SK-N-SH (cell line): ENCODE measurements around the gene RAB10. TPM values are rescaled to one million over a fixed set of nuclear protein-coding genes. Genes with fewer than 3 reads are reported as not detected.
A peak's percentile ranks its signal among the peaks of the same experiment; 100 is the strongest.

Experiments
- CTCF ChIA-PET: fragments of 300-600, 350-600 bp; formaldehyde crosslinking; extraction: SDS; loops from one replicate; lab custom pipeline; 2021; lab: Yijun Ruan, JAX
- POLR2A ChIA-PET: fragments of 350-600 bp; sonication (Branson Sonifier 250); formaldehyde crosslinking; extraction: SDS; loops from one replicate; lab custom pipeline; 2020; ENCODE audit warnings: antibody characterized with exemption, inconsistent platforms; lab: Yijun Ruan, JAX
- DNase-seq: peaks from one replicate; pipeline ENCODE4 v3.0.0; 2012
- H2AFZ ChIP-seq: fragments of 200-600 bp; sonication (generic); 2 replicates; pipeline ENCODE4 v1.8.1; 2016; ENCODE audit warnings: antibody characterized with exemption, mild to moderate bottlenecking, low read depth
- H3F3A ChIP-seq: fragments of 200-600 bp; sonication (generic); replicated peaks from 2 replicates; pipeline ENCODE3; 2016; ENCODE audit warnings: antibody characterized with exemption, mild to moderate bottlenecking; ENCODE audit not compliant: insufficient read depth
- H3K27ac ChIP-seq, 2 experiments: fragments of 200-500 bp in 1 of 2; fragments of 200-600 bp in 1 of 2; sonication (Bioruptor generic) in 1 of 2; sonication (generic), shearing (Covaris generic) in 1 of 2; 2 replicates each; pipeline versions ENCODE4 v1.5.1 to v1.6.1; 2014 to 2016; ENCODE audit warnings: low read depth in 2 of 2, inconsistent platforms in 1 of 2, low read length in 1 of 2, mild to moderate bottlenecking in 1 of 2, mixed read lengths in 1 of 2
- H3K27me3 ChIP-seq: fragments of 200-600 bp; sonication (generic), shearing (Covaris generic); 2 replicates; pipeline ENCODE4 v1.6.1; 2016; ENCODE audit warnings: mixed run types; ENCODE audit not compliant: insufficient read depth
- H3K36me3 ChIP-seq, 2 experiments: fragments of 200-500 bp in 1 of 2; fragments of 200-600 bp in 1 of 2; sonication (Bioruptor generic) in 1 of 2; sonication (generic) in 1 of 2; replicated peaks in 1 of 2; 2 replicates each; pipeline versions ENCODE3 to v1.5.1; 2014 to 2016; ENCODE audit warnings: low read length in 1 of 2, mild to moderate bottlenecking in 1 of 2; ENCODE audit not compliant: insufficient read depth in 2 of 2, control insufficient read depth in 1 of 2
- H3K4me1 ChIP-seq, 2 experiments: fragments of 200-500 bp in 1 of 2; fragments of 200-600 bp in 1 of 2; sonication (Bioruptor generic) in 1 of 2; sonication (generic), shearing (Covaris generic) in 1 of 2; 2 replicates each; pipeline versions ENCODE4 v1.5.1 to v1.6.1; 2014 to 2016; ENCODE audit warnings: low read depth in 1 of 2, low read length in 1 of 2, mixed run types in 1 of 2; ENCODE audit not compliant: insufficient read depth in 2 of 2, control insufficient read depth in 1 of 2
- H3K4me2 ChIP-seq: fragments of 200-600 bp; sonication (generic), shearing (Covaris generic); 2 replicates; pipeline ENCODE4 v1.6.1; 2017; ENCODE audit warnings: mixed run types
- H3K4me3 ChIP-seq, 2 experiments: fragments of 200-500 bp in 1 of 2; fragments of 200-600 bp in 1 of 2; sonication (Bioruptor generic) in 1 of 2; sonication (generic), shearing (Covaris generic) in 1 of 2; 2 replicates each; pipeline versions ENCODE4 v1.5.1 to v1.8.1; 2014 to 2016; ENCODE audit warnings: low read depth in 2 of 2, inconsistent platforms in 1 of 2, low read length in 1 of 2, mild to moderate bottlenecking in 1 of 2, mixed read lengths in 1 of 2, moderate library complexity in 1 of 2
- H3K79me2 ChIP-seq: fragments of 200-600 bp; sonication (generic); 2 replicates; pipeline ENCODE4 v1.8.1; 2017; ENCODE audit warnings: mild to moderate bottlenecking; ENCODE audit not compliant: insufficient read depth
- H3K9ac ChIP-seq: fragments of 200-600 bp; sonication (generic); 2 replicates; pipeline ENCODE4 v1.6.1; 2017; ENCODE audit warnings: mixed run types
- H3K9me2 ChIP-seq: fragments of 200-600 bp; sonication (generic); 2 replicates; pipeline ENCODE4 v1.6.1; 2017; ENCODE audit warnings: mixed run types
- H3K9me3 ChIP-seq: fragments of 200-600 bp; sonication (generic); 2 replicates; pipeline ENCODE4 v1.6.1; 2017; ENCODE audit warnings: mixed run types, mild to moderate bottlenecking, moderate library complexity
- H4K20me1 ChIP-seq: fragments of 200-600 bp; sonication (generic); 2 replicates; pipeline ENCODE4 v1.6.1; 2017; ENCODE audit warnings: mild to moderate bottlenecking, mixed run types; ENCODE audit not compliant: insufficient read depth
- CTCF ChIP-seq: fragments of 200-600 bp; sonication (generic); IDR thresholded peaks from 2 replicates; pipeline ENCODE4 v1.6.1; 2017; ENCODE audit warnings: antibody characterized with exemption, mild to moderate bottlenecking, moderate library complexity
- ELF1 ChIP-seq: IDR thresholded peaks from 2 replicates; pipeline ENCODE4 v1.4.0; 2012
- FOXJ3 ChIP-seq: sonication (generic); formaldehyde crosslinking; IDR thresholded peaks from 2 replicates; pipeline ENCODE4 v1.5.1; 2020; ENCODE audit warnings: mild to moderate bottlenecking, missing genetic modification reagents
- FOXM1 ChIP-seq: IDR thresholded peaks from 2 replicates; pipeline ENCODE4 v1.4.0; 2012; ENCODE audit warnings: low read depth, mild to moderate bottlenecking
- IRF3 ChIP-seq: fragments of 150-350 bp; IDR thresholded peaks from 2 replicates; pipeline ENCODE4 v1.6.1; 2016; ENCODE audit warnings: mild to moderate bottlenecking, low read depth, low read length
- MAX ChIP-seq: IDR thresholded peaks from 2 replicates; pipeline ENCODE4 v1.4.0; 2012; ENCODE audit warnings: low read depth
- MXI1 ChIP-seq: IDR thresholded peaks from 2 replicates; pipeline ENCODE4 v1.6.1; 2012; ENCODE audit warnings: mild to moderate bottlenecking, low read depth, low read length, improper control_type of control experiment
- NFIC ChIP-seq: IDR thresholded peaks from 2 replicates; pipeline ENCODE4 v1.4.0; 2012; ENCODE audit warnings: borderline replicate concordance
- PBX3 ChIP-seq: IDR thresholded peaks from 2 replicates; pipeline ENCODE4; 2012
- POLR2AphosphoS5 ChIP-seq: IDR thresholded peaks from 2 replicates; pipeline ENCODE4 v1.6.1; 2012; ENCODE audit warnings: low read depth, low read length
- RAD21 ChIP-seq: IDR thresholded peaks from 2 replicates; pipeline ENCODE4 v1.6.1; 2012; ENCODE audit warnings: mild to moderate bottlenecking, low read length
- RXRA ChIP-seq: IDR thresholded peaks from 2 replicates; pipeline ENCODE4 v1.4.0; 2012; ENCODE audit warnings: low read depth, mild to moderate bottlenecking, borderline replicate concordance
- SIN3A ChIP-seq: IDR thresholded peaks from 2 replicates; pipeline ENCODE4 v1.6.1; 2012; ENCODE audit warnings: low read depth, mild to moderate bottlenecking, low read length, moderate library complexity, borderline replicate concordance
- SMC3 ChIP-seq: IDR thresholded peaks from 2 replicates; pipeline ENCODE4 v1.6.1; 2012; ENCODE audit warnings: low read depth, low read length, improper control_type of control experiment
- TAF1 ChIP-seq: IDR thresholded peaks from 2 replicates; pipeline ENCODE4 v1.6.1; 2012; ENCODE audit warnings: low read depth, mild to moderate bottlenecking, low read length, moderate library complexity, borderline replicate concordance
- TCF12 ChIP-seq: IDR thresholded peaks from 2 replicates; pipeline ENCODE4 v1.4.0; 2012
- TEAD4 ChIP-seq: IDR thresholded peaks from 2 replicates; pipeline ENCODE4 v1.4.0; 2012; ENCODE audit warnings: mild to moderate bottlenecking, borderline replicate concordance; ENCODE audit not compliant: insufficient read depth
- USF2 ChIP-seq: fragments of 150-350 bp; IDR thresholded peaks from 2 replicates; pipeline ENCODE4 v1.6.1; 2017; ENCODE audit warnings: antibody characterized with exemption, low read length, low read depth, borderline replicate concordance
- YY1 ChIP-seq: IDR thresholded peaks from 2 replicates; pipeline ENCODE4 v1.4.0; 2012; ENCODE audit warnings: low read depth, mild to moderate bottlenecking
- WGBS: methylation state at CpG from one replicate; pipeline ENCODE4 v1.1.6; 2017; ENCODE audit warnings: low lambda C conversion rate; 5-methylcytosine and 5-hydroxymethylcytosine counted together
- polyA plus RNA-seq, 3 experiments: library from polyadenylated mRNA; depleted of rRNA; stranded (reverse); fragments of >200 nt; gene quantifications; 2 replicates each; pipeline ENCODE4 v1.2.3, GENCODE V29; 2012

The RAB10 gene
- polyA plus RNA-seq, 1 of the 3 experiments (the other 2 are of a cell fraction): 47.5 TPM

- TF ChIP-seq IRF3 (no peak), ELF1 (0 out of 2 replicates have a peak, but pooled peaks have one; percentile 32), MXI1 (peak; percentile 8; the same call in 1 of the 2 replicates), SMC3 (no peak), MAX (peak; percentile 26), YY1 (peak; percentile 86), RAD21 (0 out of 2 replicates have a peak, but pooled peaks have one; percentile 7), SIN3A (peak; percentile 63; the same call in 1 of the 2 replicates), CTCF (no peak), USF2 (no peak)
Measured at GRCh38 chr2:26033818-26034636, at the start of gene RAB10 (continued).

- Histone ChIP-seq H3K27ac (no peak overlapping the region), H3K4me2 (no peak overlapping the region), H3K9me2 (no peaks in the 10 kb centered on the region), H3K79me2 (no peaks in the 10 kb centered on the region), H3K4me1 (no peaks in the 10 kb centered on the region; a peak in 1 of 4 replicates), H3K4me3 (no peak overlapping the region), H3K9ac (no peak overlapping the region), H3K9me3 (no peaks in the 10 kb centered on the region), H3F3A (peaks cover 7% of the 10 kb centered on the region), H3K27me3 (no peaks in the 10 kb centered on the region), H4K20me1 (no peaks in the 10 kb centered on the region), H3K36me3 (no peaks in the 10 kb centered on the region), H2AFZ (no peak overlapping the region)
- no peak for DNase-seq
- WGBS: 94% methylated on average over 9 of the region's 9 CpGs
- CTCF ChIA-PET: interaction anchor here (1.0 to 6.1 kb wide), 4 partner anchors 28 to 158 kb away, joined by 3 to 96 read pairs (median 16); no protein-coding TSS in a partner anchor
- POLR2A ChIA-PET: no interaction called here
- no peak for TF ChIP-seq USF2
- TF ChIP-seq RXRA: no peak
- no peak for TF ChIP-seq ELF1
- TF ChIP-seq NFIC: no peak
- no peak for TF ChIP-seq TAF1
- no peak for TF ChIP-seq IRF3
- TF ChIP-seq POLR2AphosphoS5: no peak
- no peak for TF ChIP-seq SMC3
- TF ChIP-seq TEAD4: no peak
- TF ChIP-seq RAD21: no peak
- no peak for TF ChIP-seq FOXJ3 (CRISPR knock-in tag)
- TF ChIP-seq MAX: no peak
- no peak for TF ChIP-seq PBX3
- no peak for TF ChIP-seq FOXM1
- no peak for TF ChIP-seq TCF12
Measured at GRCh38 chr2:25988134-25988533, 45.8 kb upstream of the RAB10 start.
